Activated T-cell treated with anti-CD3 and anti-CD28 coated beads, Interleukin-2, amount 50 U/mL, for 72 hours (primary cell): ENCODE measurements around the gene TMEM35A. TPM values are rescaled to one million over a fixed set of nuclear protein-coding genes. Genes with fewer than 3 reads are reported as not detected.

Experiments
- ATAC-seq, 2 donors: fragments of 150-1000 bp; cut with Tn5 transposase; replicated peaks in 1 of 2; 2 replicates each; pipeline ENCODE4 v1.10.0; 2021; ENCODE audit warnings: moderate library complexity in 2 of 2, mild to moderate bottlenecking in 1 of 2
- DNase-seq, 2 donors: peaks; one replicate each; pipeline ENCODE4 v3.0.0; 2021 to 2022; ENCODE audit warnings: mixed read lengths in 1 of 2
- H3K27ac Mint-ChIP-seq: one replicate; pipeline ENCODE4 v1.8.0; 2022; ENCODE audit warnings: mild to moderate bottlenecking, moderate library complexity, mixed read lengths
- H3K27me3 Mint-ChIP-seq: one replicate; pipeline ENCODE4 v1.8.0; 2022; ENCODE audit warnings: low read depth, mixed read lengths
- H3K36me3 Mint-ChIP-seq, 2 donors: one replicate each; pipeline ENCODE4 v1.8.0; 2022; ENCODE audit warnings: mixed read lengths in 2 of 2, mild to moderate bottlenecking in 1 of 2; ENCODE audit not compliant: insufficient read depth in 2 of 2
- H3K4me1 Mint-ChIP-seq: one replicate; pipeline ENCODE4 v1.8.0; 2022; ENCODE audit warnings: low read depth, mixed read lengths
- H3K4me3 Mint-ChIP-seq, 2 donors: one replicate each; pipeline ENCODE4 v1.8.0; 2022; ENCODE audit warnings: mild to moderate bottlenecking in 2 of 2, mixed read lengths in 2 of 2, moderate library complexity in 2 of 2
- H3K9me3 Mint-ChIP-seq, 2 donors: one replicate each; pipeline ENCODE4 v1.8.0; 2022; ENCODE audit warnings: mixed read lengths in 2 of 2
- total RNA-seq, 2 donors: library from RNA; stranded (reverse); gene quantifications; one replicate each; pipeline ENCODE4 v1.2.3, GENCODE V29; 2022

The TMEM35A gene
- total RNA-seq, 2 donors from 2014 or later: 0.26 TPM; not detected in 1

- no peaks in the 10 kb centered on the region for H3K9me3 Mint-ChIP-seq
- no peak overlapping the region for H3K27ac Mint-ChIP-seq
Measured at GRCh38 chrX:101081231-101081630, 2.6 kb downstream of the TMEM35A start.

DNA sequence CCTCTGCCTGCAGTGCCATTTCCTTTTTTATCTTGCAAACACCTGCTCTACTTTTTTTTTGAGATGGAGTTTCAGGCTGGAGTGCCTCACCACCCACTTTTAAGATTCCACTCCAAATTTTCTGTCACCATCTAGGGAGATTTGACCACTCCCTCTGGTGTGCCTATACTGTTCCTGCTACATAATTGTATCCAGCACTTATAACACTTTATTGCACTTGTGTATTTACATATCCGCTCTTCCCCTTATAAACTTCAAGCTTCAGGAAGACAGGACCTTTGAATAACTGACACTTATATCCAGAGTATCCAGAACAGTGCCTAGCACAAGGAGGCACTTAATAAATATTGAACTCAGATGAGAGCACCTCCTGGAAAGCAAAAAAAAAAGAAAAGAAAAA lies 13.1 kb downstream of the TMEM35A start:
- Mint-ChIP-seq H3K4me3 (no peak overlapping the region), H3K27me3 (peaks cover 27% of the 10 kb centered on the region), H3K4me1 (no peaks in the 10 kb centered on the region), H3K27ac (no peak overlapping the region), H3K9me3 (no peaks in the 10 kb centered on the region), H3K36me3 (no peaks in the 10 kb centered on the region)
- no peak for ATAC-seq
- no peak for DNase-seq

More at GRCh38 chrX:101081231-101081630, 2.6 kb downstream of the TMEM35A start:
- Mint-ChIP-seq H3K4me3 (no peak overlapping the region), H3K27me3 (peaks cover 44% of the 10 kb centered on the region), H3K4me1 (peaks cover 10% of the 10 kb centered on the region), H3K36me3 (no peaks in the 10 kb centered on the region)
- ATAC-seq (no peak), DNase-seq (no peak)

GRCh38 chrX:101097546-101098453 lies 19.1 kb downstream of the TMEM35A start, which contains the start of gene CENPI:
Gene CENPI, plus strand, starts transcription at chrX:101098204. Its CDS starts 2,867 bp downstream, at chrX:101101071.
- H3K4me3 Mint-ChIP-seq: peak within 1 kb of the TSS; percentile 90 to 97

DNA sequence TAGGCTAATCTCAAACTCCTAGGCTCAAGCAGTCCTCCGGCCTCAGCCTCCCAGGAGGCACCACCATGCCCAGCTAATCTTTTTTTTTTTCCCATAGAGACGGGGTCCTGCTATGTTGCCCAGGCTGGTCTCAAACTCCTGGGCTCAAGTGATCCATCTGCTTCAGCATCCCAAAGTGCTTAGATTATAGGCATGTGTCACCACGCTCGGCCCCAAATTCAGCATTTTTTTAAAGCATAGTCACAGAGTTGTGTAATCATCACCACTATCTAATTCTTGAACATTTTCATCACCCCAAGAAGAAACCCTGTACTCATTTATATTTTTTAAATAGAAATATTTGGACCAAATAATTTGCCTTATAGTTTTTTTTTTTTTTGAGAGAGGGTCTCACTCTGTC lies 29.6 kb downstream of the TMEM35A start:
- Mint-ChIP-seq H3K4me3 (no peak overlapping the region), H3K27me3 (no peaks in the 10 kb centered on the region), H3K36me3 (peaks cover 0 to 11% of the 10 kb centered on the region in 2 donors), H3K4me1 (no peaks in the 10 kb centered on the region), H3K27ac (no peak overlapping the region), H3K9me3 (no peaks in the 10 kb centered on the region)
- no peak for DNase-seq
- ATAC-seq: no peak

More at GRCh38 chrX:101097546-101098453, 19.1 kb downstream of the TMEM35A start, which contains the start of gene CENPI:
- Mint-ChIP-seq H3K27ac (peak within 1 kb of the TSS; percentile 93), H3K4me1 (peaks cover 16% of the 10 kb centered on the region), H3K27me3 (peaks cover 13% of the 10 kb centered on the region), H3K36me3 (peaks cover 6 to 12% of the 10 kb centered on the region in 2 donors), H3K9me3 (no peaks in the 10 kb centered on the region)
- ATAC-seq (peak; percentile 99 to 100), DNase-seq (peak; percentile 93 to 94)

DNA sequence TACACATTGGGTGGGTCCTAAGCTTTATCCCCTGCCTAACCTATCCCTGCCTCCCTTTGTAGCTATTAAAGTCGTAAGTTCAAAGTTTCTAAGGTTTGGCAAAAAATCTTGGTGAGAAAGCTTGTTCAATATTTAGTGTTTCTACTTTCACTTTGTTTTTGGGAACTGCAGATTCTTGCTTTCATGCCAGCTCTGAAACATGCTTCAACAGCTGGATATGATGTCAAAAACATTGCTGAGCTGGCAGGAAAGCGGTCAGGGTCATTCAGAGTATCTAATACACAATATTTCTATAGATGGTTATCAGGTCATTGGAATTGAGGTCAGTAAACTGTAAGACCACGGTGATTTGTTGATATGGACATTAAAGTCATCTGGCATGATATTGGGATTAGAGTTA lies 39.0 kb downstream of the TMEM35A start:
- Mint-ChIP-seq H3K27me3 (no peaks in the 10 kb centered on the region), H3K9me3 (peaks cover 0 to 1% of the 10 kb centered on the region in 2 donors), H3K4me1 (no peaks in the 10 kb centered on the region), H3K36me3 (peaks cover 9 to 23% of the 10 kb centered on the region in 2 donors), H3K4me3 (no peak overlapping the region), H3K27ac (no peak overlapping the region)
- ATAC-seq: no peak
- DNase-seq: no peak

- no peaks in the 10 kb centered on the region for H3K9me3 Mint-ChIP-seq
Measured at GRCh38 chrX:101136235-101136634, 57.6 kb downstream of the TMEM35A start.

More at GRCh38 chrX:101136235-101136634, 57.6 kb downstream of the TMEM35A start:
- Mint-ChIP-seq H3K36me3 (peaks cover 11 to 29% of the 10 kb centered on the region in 2 donors), H3K27ac (no peak overlapping the region), H3K4me1 (no peaks in the 10 kb centered on the region), H3K27me3 (no peaks in the 10 kb centered on the region), H3K4me3 (no peak overlapping the region)
- ATAC-seq (no peak), DNase-seq (no peak)

Other genes starting within 250 kb of the TMEM35A start
- gene NOX1, start 204.5 kb upstream of the TMEM35A start, total RNA-seq: not detected
- 1 to 10 TPM; 1.8 to 2.3 TPM for gene XKRX, start 150.0 kb upstream of the TMEM35A start, total RNA-seq
- gene ARL13A, start 109.2 kb upstream of the TMEM35A start, total RNA-seq: not detected
- gene TRMT2B, start 26.8 kb upstream of the TMEM35A start, total RNA-seq: 10 to 100 TPM; 24.4 to 25.9 TPM
- 10 to 100 TPM; 15.6 to 19.3 TPM for gene CENPI, start 19.3 kb downstream of the TMEM35A start, total RNA-seq
- gene DRP2, start 140.9 kb downstream of the TMEM35A start, total RNA-seq: 1 to 10 TPM in 1 of 2 donors, under 1 TPM in 1; 0.86 to 1.2 TPM
- gene TAF7L, start 212.5 kb downstream of the TMEM35A start, total RNA-seq: not detected